ENCODE data around the gene TJP2.

The TJP2 gene

GRCh38 chr9:69193685-69194032 is 19.6 kb downstream of the TJP2 start:
- no peak for ATAC-seq

GRCh38 chr9:69194702-69195418 is 20.8 kb downstream of the TJP2 start:
- ATAC-seq = no peak

GRCh38 chr9:69195668-69196067 is 21.6 kb downstream of the TJP2 start:
- no peak for ATAC-seq

GRCh38 chr9:69197687-69198086 is 23.6 kb downstream of the TJP2 start:
- no peak for ATAC-seq

- ATAC-seq = no peak
Observed at GRCh38 chr9:69198521-69199220, 24.6 kb downstream of the TJP2 start.

GRCh38 chr9:69199769-69200470 is 25.8 kb downstream of the TJP2 start:
- ATAC-seq = no peak

GRCh38 chr9:69202556-69202955 is 28.5 kb downstream of the TJP2 start:
- ATAC-seq = no peak

- ATAC-seq = no peak
Observed at GRCh38 chr9:69204326-69204725, 30.2 kb downstream of the TJP2 start.

GRCh38 chr9:69204849-69205248 is 30.8 kb downstream of the TJP2 start:
- ATAC-seq = no peak

GRCh38 chr9:69206047-69206446 is 32.0 kb downstream of the TJP2 start:
- ATAC-seq = no peak

- ATAC-seq = no peak
Observed at GRCh38 chr9:69207503-69207902, 33.4 kb downstream of the TJP2 start.

- no peak for ATAC-seq
Observed at GRCh38 chr9:69211424-69212036, 37.5 kb downstream of the TJP2 start.

- no peak for ATAC-seq
Observed at GRCh38 chr9:69213647-69214046, 39.6 kb downstream of the TJP2 start.

- ATAC-seq = no peak
Observed at GRCh38 chr9:69214939-69215338, 40.9 kb downstream of the TJP2 start.

- ATAC-seq = no peak
Observed at GRCh38 chr9:69215774-69216485, 41.9 kb downstream of the TJP2 start.

- ATAC-seq = no peak
Observed at GRCh38 chr9:69218166-69218565, 44.1 kb downstream of the TJP2 start.

- no peak for ATAC-seq
Observed at GRCh38 chr9:69221036-69221435, 47.0 kb downstream of the TJP2 start.

GRCh38 chr9:69222970-69223369 is 48.9 kb downstream of the TJP2 start:
- no peak for ATAC-seq

GRCh38 chr9:69223605-69224004 is 49.5 kb downstream of the TJP2 start:
- ATAC-seq = no peak

GRCh38 chr9:69229367-69229766 is 55.3 kb downstream of the TJP2 start:
- no peak for ATAC-seq

- no peak for ATAC-seq
Observed at GRCh38 chr9:69232135-69232534, 58.1 kb downstream of the TJP2 start.

- no peak for ATAC-seq
Observed at GRCh38 chr9:69234683-69235082, 60.6 kb downstream of the TJP2 start.

- ATAC-seq = no peak
Observed at GRCh38 chr9:69236188-69236587, 62.1 kb downstream of the TJP2 start.

Data from activated CD4-positive, CD25-positive, alpha-beta regulatory T cell treated with anti-CD3 and anti-CD28 coated beads, Interleukin-2, amount 50 U/mL, for 24 hours (primary cell).